ENCODE measurements around the gene CEP350.
"Not testable (repeated sequence)": the region's sequence is repeated elsewhere in the genome, so short reads cannot be mapped to it uniquely, and the experiment has no call there.

The CEP350 gene

DNA sequence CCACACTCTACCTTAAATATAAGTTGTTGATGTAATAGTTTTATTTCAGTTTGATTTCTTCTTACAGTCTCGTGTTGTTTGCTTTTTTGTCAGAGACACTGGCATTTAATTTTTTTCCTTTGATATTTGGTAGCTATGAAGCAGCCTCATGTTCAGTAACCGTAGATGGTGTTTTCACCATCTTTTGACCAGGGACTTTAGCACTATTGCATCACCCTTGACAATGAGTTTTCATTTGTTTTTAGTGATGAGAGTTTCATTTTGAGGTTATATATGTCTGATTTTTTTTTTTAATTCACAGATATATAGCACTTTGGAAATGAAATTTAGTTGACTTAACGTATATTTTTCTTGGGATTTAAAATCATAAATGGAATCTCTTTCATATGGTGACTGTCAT is 36.2 kb downstream of the CEP350 start:
- no peak for DNase-seq

DNA sequence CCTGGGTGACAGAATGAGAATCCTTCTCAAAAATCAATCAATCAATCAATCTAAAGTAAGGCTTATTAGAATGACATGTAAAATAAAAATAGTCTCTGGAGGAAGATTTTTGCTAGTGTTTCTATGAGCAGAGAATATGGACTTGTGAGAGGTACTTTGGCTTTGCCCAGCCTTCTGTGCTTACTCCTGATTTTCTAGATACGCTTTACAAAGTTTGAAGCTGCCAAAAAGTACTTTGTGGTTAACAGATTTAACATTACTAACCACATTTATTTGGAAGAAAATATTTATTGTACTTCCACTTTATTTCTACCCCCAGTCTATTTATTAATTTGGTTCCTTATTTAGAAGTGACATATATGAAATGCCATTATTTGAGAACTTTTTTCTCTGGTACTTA is 41.0 kb downstream of the CEP350 start:
- no peak for DNase-seq

DNA sequence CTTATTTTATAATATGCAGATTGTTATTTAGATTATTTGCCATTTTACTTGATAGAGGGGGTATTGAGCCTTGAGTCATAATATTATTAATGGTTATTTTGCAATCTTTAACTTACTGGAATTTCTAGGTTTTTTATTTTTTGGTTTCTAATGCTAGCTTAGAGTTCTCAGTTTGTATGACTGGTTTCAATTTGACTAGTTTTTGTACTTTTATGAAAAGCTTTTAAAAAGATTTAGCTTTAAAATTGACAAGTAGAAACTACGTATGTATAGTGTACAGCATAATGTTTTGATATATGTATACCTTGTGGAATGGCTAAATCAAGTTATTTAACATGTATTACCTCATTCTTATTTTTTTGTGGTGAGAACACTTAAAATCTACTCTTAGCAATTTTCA is 41.5 kb downstream of the CEP350 start:
- DNase-seq, result no peak

DNA sequence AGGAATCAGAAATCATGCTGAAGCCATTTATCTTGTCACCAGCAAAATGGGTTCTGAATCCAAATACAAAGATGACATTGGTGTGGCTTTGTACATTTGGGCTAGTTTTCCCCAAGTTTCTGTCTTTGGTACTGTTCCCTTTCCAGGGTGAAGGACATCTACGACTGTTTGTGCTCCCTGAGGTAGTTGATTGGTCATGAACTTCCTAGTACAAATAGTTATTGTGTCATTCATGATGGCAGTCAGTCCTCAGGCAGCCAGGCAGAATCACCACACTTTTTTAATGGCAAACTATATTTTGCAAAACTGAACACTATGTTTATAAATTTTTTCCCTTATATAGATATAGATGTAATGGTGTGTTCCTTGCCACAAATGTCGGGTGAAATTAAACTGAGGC is 46.0 kb downstream of the CEP350 start:
- DNase-seq, result no peak

DNA sequence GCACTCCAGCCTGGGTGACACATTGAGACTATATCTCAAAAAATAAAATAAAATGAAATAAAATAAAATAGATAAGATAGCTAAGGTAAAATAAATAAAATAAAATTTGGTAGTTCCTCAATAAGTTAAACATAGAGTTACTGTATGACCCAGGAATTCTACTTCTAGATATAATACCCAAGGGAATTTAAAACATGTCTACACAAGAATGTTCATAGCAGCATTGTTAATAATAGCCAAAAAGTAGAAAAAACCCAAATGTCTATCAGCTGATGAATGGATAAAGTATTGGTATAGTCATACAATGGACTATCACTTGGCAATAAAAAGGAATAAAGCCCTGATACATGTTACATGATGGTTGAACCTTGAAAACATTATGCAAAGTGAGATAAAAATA is 47.8 kb downstream of the CEP350 start:
- no peak for DNase-seq

DNA sequence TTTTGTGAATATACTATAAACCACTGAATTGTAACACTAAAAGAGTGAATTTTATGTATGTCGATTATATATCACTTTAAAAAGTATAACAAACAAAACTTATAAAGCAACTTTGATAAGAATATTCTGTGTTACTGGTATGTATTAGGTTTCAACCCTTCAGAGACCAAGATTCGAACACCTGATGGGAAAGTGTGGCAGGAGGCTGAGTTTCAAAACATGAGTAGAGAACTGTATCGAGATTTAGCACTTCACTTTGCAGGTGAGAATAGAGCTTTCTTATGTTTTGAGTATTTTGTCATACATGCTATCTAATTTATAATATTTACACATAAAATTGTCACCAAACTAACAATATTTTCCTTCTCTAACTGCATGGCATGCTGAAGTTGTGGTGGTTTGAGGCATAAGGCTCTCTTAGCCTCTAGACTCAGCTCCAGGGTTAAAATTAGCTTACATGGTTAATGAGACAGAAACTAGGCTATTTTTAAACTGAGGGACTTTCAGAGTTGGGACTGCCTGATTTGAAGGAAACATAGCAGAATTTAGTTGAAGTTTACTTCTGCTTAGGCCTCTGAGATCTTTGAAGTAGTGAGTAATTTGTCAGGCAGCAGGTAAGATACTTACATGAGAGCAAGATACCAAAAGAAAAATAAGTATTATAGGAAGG is 48.6 kb downstream of the CEP350 start:
- no peak for DNase-seq

DNA sequence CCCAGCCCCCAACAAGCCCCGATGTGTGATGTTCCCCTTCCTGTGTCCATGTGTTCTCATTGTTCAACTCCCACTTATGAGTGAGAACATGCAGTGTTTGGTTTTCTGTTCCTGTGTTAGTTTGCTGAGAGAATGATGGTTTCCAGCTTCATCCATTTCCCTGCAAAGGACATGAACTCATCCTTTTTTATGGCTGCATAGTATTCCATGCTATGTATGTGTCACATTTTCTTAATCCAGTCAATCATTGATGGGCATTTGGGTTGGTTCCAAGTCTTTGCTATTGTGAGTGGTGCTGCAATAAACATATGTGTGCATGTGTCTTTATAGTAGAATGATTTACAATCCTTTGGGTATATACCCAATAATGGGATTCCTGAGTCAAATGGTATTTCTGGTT is 52.2 kb downstream of the CEP350 start:
- not testable (repeated sequence) for DNase-seq

DNA sequence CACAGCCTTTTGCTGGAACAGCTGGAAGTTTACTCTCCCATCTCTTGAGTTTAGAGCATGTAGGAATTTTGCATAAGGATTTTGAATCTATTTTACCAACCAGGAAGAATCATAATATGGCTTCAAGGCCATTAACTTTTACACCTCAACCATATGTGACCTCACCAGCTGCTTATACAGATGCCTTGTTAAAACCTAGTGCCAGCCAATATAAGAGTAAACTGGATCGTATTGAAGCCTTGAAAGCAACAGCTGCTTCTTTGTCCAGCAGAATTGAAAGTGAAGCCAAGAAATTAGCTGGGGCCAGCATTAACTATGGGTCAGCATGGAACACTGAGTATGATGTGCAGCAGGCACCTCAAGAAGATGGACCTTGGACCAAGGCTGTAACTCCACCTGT is 65.4 kb downstream of the CEP350 start:
- no peak for DNase-seq

DNA sequence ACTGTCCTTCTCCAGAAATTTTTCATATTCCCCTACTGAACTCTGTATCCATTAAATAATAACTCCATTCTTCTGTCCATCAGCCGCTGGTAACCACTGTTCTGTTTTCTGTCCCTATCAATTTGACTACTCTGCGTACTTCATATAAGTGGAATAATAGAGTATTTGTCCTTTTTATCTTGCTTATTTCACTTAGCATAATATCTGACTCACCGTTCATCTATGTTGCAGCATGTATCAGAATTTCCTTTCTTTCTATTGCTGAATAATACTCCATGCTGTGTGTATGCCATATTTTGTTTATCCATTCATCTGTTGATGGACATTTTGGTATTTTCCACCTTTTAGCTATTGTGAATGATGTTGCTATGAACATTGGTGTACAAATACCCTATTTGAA is 71.9 kb downstream of the CEP350 start:
- no peak for DNase-seq

DNA sequence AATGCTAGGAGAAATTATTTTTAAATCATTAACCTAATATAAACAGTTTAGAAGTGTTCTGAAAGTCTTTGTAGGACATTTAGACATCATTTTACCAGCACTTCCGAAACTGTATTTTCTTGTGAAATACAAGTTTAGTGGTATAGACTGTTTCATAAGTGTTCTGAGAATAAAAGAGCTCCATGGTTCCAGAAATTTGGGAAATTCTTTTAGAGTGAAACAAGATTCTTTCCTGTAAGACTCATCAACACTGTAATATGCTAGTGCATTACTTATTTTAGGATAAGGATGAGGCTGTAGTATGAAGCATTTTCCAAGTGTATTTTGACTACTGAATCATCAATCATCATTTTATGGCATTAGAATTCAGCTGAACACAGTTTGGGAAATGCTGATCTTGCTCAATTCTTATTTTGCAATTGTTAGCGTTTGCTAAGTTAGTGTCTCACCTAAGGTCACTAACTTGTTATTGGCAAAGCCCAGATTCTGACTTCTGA is 73.4 kb downstream of the CEP350 start:
- no peak for DNase-seq

DNA sequence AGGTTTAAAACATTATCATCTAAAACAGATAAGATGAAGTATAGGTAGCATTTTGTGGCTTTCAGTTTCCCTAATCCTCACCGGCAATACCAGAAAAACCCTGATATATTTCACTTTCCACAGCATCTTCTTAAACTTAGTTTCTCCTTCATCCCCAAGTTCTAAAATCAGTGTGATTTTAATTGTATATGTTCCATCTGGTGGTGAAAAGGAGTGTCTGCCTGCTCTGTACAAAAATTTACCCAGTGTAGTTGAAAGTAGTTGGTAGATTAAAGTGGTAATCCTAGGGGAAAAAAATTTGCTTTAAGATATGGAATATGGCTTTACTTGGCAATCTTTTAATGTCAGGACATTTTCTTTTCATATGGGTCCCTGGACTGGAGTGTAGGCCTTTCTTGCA is 74.3 kb downstream of the CEP350 start:
- DNase-seq, result no peak

DNA sequence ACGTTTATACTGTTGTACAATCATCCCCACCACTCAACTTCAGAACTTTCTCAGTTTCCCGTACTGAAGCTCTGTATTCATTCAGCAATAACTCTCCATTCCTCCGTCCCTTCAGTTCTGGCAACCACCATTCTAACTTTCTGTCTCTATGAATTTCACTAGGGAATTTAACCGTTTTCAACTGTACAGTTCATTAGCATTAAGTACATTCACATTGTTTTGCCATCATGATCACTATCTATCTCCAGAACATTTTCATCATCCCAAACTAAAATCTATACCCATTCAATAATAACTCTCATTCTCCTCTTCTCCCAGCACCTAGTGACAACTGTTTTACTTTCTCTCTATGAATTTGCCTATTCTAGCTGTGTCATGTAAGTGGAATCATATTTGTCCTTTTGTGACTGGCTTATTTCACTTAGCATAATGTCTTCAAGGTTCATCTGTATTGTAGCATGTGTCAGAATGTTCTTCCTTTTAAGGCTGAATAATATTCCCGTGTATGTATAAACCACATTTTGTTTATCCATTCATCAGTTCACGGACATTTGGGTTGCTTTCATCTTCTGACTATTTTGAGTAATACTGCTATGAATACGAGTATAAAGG is 75.0 kb downstream of the CEP350 start:
- no peak for DNase-seq

DNA sequence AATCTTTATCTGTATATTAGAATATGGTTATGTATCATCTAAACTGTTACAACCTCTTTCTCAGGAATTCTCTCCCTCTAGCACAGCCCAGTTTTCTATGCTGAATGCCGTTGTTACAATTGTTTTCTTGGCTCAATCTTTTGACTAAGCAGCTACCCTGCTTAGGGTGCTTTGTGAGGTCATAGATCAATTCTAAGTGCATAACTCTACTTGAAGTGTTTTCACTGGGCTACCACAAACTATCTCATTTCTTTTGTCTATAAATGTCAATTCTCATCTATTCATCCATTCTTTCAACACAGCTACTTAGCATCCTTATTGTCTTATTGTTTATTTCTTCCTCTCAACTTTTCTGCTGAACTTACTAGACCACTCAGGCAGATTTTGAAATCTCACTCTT is 77.1 kb downstream of the CEP350 start:
- DNase-seq, result no peak

DNA sequence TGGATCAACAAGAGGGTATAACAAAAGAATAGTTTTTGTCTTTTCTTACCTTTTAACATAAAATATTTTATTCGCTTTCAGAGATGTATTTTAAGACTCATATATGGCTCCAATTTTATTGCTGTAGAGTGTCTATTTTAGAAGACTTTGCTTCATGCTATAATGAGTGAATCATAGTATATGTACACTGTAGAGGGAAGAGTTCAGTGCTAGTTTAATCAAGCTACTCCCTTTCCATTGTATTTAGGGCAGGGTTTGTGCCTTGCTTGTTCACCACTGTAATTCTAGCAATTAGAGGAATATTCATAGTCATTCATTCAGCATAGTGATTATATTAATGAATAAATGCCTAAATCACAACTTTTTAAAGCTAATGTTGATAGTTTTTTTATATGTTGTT is 78.8 kb downstream of the CEP350 start:
- DNase-seq, result no peak

DNA sequence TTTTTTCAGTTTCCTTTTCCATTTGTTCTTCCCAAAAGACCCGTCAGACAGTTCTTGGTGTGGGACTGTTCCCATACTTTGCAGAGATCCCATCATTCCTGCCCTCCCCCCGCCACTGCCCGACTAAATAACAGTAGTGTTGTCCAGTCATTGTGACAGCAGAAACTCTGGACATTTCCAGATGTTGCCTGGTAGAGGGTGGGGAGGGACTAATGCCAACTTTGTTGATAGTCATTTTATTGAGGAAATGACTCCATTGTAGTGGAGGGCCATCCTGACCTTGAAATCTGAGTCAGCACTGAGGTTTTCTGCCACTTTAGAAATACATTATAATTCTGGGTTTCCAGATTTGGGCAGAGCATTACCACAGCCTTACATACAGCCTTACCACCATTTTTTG is 85.4 kb downstream of the CEP350 start:
- no peak for DNase-seq

DNA sequence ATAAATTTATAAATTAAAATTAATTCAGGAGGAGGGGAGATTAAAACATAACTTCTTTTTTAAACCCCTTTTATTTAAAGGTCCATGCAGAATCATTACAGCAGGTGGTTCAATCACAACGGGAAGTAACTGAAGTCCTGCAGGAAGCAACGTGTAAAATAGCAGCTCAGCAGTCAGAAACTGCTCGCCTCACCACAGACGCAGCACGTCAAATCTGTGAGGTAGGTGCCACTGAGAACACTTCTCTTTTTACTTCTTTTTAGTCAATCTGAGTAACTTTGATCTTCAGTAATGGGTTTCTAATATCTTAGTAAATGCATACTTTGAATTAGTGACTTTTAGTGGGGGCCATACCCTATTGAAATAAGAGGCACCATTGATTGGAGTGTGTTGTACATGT is 87.0 kb downstream of the CEP350 start:
- DNase-seq, result no peak

DNA sequence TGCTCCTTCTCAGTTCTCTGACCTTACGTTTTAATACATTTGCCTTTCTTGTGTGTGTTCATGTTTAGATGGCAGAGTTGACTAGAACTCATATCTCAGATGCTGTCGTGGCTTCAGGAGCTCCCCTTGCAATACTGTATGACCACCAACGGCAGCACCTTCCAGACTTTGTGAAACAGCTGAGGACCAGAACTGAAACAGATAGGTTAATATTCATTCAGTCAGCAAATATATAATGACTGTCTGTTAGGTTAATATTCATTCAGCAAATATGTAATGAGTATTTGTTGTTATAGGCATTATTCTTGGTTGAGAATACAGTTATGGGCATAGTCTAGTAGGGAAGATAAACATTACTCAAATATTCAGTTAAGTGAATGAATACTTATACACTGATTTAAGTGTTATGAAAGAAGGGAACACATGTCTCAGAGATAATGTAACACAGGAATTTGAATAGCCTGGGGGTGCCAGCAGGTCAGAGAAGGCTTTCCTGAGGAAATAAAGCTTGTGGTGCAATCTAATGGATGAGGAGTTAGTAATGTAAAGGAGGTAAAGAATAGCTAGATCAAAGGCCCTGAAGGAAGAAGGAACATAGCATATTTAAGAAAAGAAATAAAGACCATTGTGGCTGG is 88.5 kb downstream of the CEP350 start:
- no peak for DNase-seq

DNA sequence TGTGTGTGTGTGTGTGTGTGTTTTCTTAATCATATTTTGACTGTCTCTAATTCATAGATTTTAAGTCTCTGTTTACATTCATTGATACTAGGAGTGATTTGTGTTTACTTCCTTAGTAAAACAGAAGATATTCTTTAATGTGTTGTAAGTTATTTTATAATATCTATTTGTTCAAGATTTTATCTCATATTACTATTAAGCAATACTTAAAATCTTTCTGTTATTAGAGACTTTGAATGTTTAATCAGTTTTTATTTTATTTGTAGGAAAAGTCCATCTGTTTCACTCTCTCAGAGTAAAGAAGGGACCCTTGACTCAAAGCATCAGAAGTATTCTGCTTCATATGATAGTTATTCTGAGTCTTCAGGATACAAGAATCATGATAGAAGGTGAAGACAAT is 89.2 kb downstream of the CEP350 start:
- DNase-seq, result no peak

DNA sequence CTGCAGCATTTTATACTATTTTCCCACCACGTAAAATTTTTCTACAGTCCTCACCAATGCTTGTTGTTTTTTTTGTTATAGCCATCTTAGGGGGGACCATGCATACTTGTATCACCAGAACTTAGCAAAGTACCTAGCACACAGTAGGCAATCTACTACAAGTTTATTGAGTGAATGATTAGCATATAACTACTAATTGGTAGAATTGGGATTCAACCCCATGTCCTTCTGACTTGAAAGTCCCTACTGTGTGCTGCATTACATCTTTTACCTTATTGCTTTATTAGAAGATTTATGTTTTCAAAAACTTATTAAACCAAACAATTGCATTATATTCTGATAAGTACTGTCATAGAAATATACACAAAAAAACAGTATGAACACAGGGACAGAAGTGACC is 92.1 kb downstream of the CEP350 start:
- DNase-seq, result no peak

DNA sequence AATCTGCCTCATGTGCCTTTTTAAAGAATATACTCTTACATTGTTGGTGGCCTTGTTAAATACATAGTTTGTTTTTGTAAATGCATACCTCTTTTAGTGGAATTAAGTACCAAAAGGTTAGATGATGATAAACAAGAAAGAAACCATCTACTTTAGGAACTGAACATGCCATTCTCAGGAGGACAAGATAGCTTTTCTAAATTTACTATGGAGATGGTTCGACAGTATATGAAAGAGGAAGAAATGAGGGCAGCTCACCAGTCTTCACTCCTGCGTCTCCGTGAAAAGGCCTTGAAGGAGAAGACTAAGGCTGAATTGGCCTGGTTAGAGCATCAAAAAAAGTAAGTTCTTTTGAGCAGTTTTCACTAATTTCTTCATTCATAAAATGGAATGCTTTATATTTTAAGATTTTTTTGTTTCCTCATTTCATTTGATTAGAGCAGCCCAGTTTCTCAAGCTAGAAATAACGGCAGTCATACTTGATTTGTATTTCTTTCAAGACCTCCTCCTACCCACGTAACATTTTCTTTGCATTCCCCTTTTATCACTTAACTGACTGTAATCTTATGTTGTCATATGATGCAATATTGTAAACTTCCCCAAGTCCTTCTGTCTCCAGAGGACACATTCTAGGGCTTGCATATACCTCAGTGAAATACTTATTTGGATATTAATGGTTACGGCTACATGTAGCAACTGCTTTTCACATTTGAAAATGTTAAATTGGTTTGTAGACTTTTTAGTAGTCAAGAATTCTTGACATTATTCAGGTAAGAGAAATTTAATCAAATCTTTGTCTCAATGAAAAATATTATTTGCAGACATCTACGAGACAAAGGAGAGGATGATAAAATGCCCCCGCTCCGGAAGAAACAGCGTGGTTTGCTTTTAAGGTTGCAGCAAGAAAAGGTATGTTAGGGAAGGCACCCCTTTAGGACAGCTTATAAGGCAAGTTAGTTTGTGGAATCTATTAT is 99.3 kb downstream of the CEP350 start:
- DNase-seq, result no peak

DNA sequence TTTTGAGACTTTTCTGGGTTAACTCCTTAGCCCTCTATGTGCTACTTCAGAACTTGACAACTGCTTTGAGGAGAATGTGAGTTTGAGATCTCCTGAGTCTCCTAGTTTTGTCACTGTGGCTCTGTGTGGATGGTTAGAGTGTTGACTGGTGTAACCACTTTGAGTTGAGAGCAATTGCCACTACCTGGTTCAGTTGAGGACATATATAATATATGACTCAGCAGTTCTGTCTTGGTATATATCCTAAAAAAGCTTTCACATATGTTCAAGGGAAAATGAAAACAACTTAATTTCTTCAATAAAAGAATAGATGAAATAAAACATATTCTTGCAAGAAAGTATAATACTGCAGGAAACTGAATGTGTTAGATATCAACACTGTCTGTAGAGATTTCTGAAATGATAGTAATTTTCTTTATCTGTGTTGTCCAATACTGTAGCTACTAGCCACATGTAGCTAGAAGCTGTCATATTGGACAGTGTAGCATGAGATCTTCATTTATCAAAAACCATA is 103.3 kb downstream of the CEP350 start:
- no peak for DNase-seq

DNA sequence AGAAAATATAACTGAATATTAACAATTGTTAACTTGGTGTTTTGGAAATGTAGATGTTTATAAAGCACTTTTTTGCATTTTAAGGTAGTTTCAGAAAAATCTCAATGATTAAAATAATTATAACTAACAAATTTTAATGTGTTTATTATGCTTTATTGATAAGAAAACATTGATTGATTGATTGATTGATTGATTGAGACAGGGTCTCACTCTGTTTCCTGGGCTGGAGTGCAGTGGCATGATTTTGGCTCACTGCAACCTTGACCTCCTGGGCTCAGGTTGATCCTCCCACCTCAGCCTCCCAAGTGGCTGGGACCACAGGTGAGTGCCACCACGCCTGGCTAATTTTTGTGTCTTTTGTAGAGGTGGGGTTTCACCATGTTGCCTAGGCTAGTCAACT is 106.4 kb downstream of the CEP350 start:
- DNase-seq, result no peak

DNA sequence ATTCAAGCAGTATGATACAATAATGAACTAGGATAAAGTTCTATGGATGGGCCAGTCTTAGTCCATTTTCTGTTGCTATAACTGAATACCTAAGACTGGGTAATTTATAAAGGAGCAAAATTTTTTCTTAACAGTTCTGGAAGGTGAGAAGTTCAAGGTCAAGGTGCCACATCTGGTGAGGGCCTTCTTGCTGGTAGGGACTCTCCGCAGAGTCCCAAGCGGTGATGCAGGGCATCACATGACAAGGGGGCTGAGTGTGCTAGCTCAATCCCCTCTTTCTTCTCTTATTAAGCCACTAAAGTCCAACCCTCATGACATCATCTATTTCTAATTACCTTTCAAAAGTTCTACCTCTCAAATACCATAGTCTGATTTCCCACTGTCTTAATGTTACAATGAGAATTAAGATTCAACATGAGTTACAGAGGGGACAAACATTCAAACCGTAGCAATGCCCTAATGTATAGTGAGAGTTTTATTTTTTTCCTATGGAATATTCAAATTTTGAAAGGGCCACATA is 107.9 kb downstream of the CEP350 start:
- DNase-seq, result no peak

Data from right hindlimb (tissue), 1 donor.